ENCODE results near the gene HLCS.

DNA sequence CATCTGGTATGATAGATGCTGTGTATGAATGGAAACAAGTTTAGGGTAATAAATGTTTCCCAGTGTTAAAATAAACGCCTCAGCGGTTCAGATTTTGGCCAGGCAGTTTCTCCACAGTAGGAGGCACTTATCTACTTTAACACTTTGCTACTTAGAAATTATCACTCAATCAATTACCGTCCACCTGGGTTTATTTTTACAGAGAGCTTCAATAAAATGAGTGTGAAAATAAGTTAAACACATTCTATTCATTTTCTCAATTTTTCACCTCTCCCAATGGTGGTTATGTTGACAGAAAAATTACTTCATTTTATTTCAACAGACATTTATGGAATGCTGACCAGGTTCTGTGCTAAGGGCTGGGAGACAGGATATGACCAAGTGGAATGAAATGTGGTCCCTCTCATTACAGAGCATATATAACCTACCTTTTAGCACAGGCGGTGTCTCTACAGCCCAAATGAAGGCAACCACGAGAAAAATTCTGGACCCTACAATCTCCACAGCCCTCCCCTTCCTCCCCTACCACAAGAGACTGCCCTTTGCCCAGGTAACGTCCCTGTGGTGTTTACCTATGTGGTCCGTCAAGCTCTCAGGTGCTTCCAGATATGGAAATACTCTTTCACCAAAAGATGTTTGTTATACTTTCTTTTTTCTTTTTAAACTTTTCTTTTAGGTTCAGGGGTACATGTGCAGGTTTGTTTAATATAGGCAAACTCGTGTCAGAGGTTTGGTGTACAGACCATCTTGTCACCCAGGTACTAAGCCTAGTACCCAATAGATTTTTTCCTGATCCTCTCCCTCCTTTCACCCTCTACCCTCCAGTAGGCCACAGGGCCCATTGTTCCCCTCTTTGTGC is 105.5 kb downstream of the HLCS start:
- TF ChIP-seq POLR2A (IDR thresholded peaks at IDR 0.05; ENCODE audit: control extremely low read depth in 1 of 2, low read depth in 2 of 2, low read length in 2 of 2) (no peak), CTCF (IDR thresholded peaks at IDR 0.05; ENCODE audit: control extremely low read depth in 1 of 3, insufficient read depth in 1 of 3, low read depth in 1 of 3, low read length in 3 of 3) (no peak), HDAC6 (IDR thresholded peaks at IDR 0.05; ENCODE audit: low read depth, low read length) (no peak), CHD2 (IDR thresholded peaks at IDR 0.05; ENCODE audit: low read length) (no peak), SUZ12 (IDR thresholded peaks at IDR 0.05; ENCODE audit: low read length) (no peak), KDM1A (IDR thresholded peaks at IDR 0.05; ENCODE audit: borderline replicate concordance, low read length) (no peak), POU5F1 (IDR thresholded peaks at IDR 0.05; ENCODE audit: low read depth, low read length) (no peak), MAFK (IDR thresholded peaks at IDR 0.05; ENCODE audit: low read depth, low read length) (no peak), RNF2 (IDR thresholded peaks at IDR 0.05; ENCODE audit: borderline replicate concordance, low read depth, low read length, missing control alignments, poor library complexity, severe bottlenecking) (no peak), ASH2L (IDR thresholded peaks at IDR 0.05; ENCODE audit: low read length) (no peak), RAD21 (IDR thresholded peaks at IDR 0.05 in 1 of 2, conservative IDR thresholded peaks at IDR 0.05 in 1 of 2; ENCODE audit: low read depth in 2 of 2, low read length in 2 of 2) (peak in 1 of 2 experiments; percentile 3; a peak in 1 of 4 replicates), POLR2AphosphoS5 (IDR thresholded peaks at IDR 0.05; ENCODE audit: low read depth, low read length) (no peak), TCF12 (IDR thresholded peaks at IDR 0.05; ENCODE audit: low read depth, low read length) (no peak), USF2 (IDR thresholded peaks at IDR 0.05; ENCODE audit: low read length) (no peak)

All from H1 (cell line).